ENCODE results near the gene GPC6. TPM values are rescaled to one million over a fixed set of nuclear protein-coding genes. Genes with fewer than 3 reads are reported as not detected.

The GPC6 gene
- polyA plus RNA-seq, 1 donor from 2014 or later, result 9.0 TPM

DNA sequence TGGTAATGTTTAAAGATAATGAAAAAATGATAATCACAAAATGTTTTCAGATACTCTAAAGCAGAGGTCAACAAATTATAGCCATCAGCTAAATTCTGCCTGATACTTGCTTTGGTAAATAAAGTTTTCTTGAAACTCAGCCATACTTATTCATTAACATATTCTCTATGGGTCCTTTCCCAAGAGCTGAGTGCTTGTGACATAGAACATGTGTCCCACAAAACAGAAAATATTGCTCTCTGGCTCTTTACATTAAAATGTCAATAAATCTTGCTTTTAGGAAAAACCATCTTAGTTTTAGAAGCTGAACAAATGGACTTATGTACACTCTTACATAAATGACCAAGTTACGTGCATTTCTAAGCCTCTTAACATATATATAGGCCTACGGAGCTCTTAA is 945.8 kb downstream of the GPC6 start:
- H3K9me3 ChIP-seq (ENCODE audit: low read length), result no peaks in the 10 kb centered on the region

DNA sequence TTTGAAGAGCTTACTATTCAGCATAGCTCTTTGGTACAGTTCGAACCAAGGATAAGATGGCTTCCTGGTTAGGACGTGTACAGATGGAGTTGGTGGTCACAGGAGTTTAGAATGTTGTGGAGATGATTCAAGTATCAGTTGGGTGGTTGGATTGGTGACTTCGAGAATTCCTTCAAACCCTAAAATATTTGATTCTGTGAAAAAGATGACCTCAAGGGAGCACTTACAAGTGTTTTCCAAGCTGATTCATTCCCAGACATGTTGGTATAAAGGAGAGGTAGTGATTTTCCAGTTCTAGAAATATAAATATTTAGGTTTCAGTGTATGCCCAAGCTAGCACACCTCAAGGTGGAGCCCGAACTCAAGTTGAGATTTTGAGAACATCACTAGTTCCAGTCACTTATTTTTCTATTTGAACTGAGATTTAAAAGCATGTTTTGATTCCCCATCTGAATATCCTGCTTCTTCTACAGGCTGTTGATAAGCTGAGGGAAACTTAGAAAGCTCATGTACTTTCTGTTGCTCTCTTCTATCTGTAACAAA is 946.8 kb downstream of the GPC6 start:
- no peaks in the 10 kb centered on the region for H3F3A ChIP-seq (ENCODE audit: insufficient read depth, low read length, poor library complexity, severe bottlenecking)
- no peaks in the 10 kb centered on the region for H3K36me3 ChIP-seq (ENCODE audit: insufficient read depth, low read length)
- no peak overlapping the region for H2AFZ ChIP-seq (ENCODE audit: low read depth, low read length)
- TF ChIP-seq EP300 (conservative IDR thresholded peaks at IDR 0.05; ENCODE audit: poor library complexity, severe bottlenecking), result no peak
- no peak for TF ChIP-seq MXI1 (conservative IDR thresholded peaks at IDR 0.05; ENCODE audit: poor library complexity, severe bottlenecking)
- no peak for TF ChIP-seq POLR2AphosphoS5 (IDR thresholded peaks at IDR 0.05)
- no peak for TF ChIP-seq SMC3 (conservative IDR thresholded peaks at IDR 0.05; ENCODE audit: poor library complexity)
- TF ChIP-seq RAD21 (conservative IDR thresholded peaks at IDR 0.05), result no peak
- TF ChIP-seq, protein P1, sequence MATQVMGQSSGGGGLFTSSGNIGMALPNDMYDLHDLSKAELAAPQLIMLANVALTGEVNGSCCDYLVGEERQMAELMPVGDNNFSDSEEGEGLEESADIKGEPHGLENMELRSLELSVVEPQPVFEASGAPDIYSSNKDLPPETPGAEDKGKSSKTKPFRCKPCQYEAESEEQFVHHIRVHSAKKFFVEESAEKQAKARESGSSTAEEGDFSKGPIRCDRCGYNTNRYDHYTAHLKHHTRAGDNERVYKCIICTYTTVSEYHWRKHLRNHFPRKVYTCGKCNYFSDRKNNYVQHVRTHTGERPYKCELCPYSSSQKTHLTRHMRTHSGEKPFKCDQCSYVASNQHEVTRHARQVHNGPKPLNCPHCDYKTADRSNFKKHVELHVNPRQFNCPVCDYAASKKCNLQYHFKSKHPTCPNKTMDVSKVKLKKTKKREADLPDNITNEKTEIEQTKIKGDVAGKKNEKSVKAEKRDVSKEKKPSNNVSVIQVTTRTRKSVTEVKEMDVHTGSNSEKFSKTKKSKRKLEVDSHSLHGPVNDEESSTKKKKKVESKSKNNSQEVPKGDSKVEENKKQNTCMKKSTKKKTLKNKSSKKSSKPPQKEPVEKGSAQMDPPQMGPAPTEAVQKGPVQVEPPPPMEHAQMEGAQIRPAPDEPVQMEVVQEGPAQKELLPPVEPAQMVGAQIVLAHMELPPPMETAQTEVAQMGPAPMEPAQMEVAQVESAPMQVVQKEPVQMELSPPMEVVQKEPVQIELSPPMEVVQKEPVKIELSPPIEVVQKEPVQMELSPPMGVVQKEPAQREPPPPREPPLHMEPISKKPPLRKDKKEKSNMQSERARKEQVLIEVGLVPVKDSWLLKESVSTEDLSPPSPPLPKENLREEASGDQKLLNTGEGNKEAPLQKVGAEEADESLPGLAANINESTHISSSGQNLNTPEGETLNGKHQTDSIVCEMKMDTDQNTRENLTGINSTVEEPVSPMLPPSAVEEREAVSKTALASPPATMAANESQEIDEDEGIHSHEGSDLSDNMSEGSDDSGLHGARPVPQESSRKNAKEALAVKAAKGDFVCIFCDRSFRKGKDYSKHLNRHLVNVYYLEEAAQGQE (IDR thresholded peaks at IDR 0.05; ENCODE audit: borderline replicate concordance), result no peak
- TF ChIP-seq, protein P2, sequence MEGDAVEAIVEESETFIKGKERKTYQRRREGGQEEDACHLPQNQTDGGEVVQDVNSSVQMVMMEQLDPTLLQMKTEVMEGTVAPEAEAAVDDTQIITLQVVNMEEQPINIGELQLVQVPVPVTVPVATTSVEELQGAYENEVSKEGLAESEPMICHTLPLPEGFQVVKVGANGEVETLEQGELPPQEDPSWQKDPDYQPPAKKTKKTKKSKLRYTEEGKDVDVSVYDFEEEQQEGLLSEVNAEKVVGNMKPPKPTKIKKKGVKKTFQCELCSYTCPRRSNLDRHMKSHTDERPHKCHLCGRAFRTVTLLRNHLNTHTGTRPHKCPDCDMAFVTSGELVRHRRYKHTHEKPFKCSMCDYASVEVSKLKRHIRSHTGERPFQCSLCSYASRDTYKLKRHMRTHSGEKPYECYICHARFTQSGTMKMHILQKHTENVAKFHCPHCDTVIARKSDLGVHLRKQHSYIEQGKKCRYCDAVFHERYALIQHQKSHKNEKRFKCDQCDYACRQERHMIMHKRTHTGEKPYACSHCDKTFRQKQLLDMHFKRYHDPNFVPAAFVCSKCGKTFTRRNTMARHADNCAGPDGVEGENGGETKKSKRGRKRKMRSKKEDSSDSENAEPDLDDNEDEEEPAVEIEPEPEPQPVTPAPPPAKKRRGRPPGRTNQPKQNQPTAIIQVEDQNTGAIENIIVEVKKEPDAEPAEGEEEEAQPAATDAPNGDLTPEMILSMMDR (IDR thresholded peaks at IDR 0.05; ENCODE audit: poor library complexity, severe bottlenecking), result no peak
- no peak for TF ChIP-seq EZH2 (IDR thresholded peaks at IDR 0.05; ENCODE audit: borderline replicate concordance, insufficient read depth, low read length, poor library complexity, severe bottlenecking)
- TF ChIP-seq TAF1 (IDR thresholded peaks at IDR 0.05; ENCODE audit: low read depth), result no peak
- no peak overlapping the region for H3K27ac ChIP-seq (ENCODE audit: low read length)
- H3K9me3 ChIP-seq (ENCODE audit: low read length), result no peaks in the 10 kb centered on the region
- no peaks in the 10 kb centered on the region for H3K79me2 ChIP-seq (replicated peaks; ENCODE audit: insufficient read depth, low read length)
- no peaks in the 10 kb centered on the region for H4K20me1 ChIP-seq (ENCODE audit: insufficient read depth)
- no peak overlapping the region for H3K4me3 ChIP-seq (ENCODE audit: low read length)
- H3K9ac ChIP-seq (ENCODE audit: low read length), result no peak overlapping the region
- no peaks in the 10 kb centered on the region for H3K9me2 ChIP-seq (ENCODE audit: insufficient read depth, low read length)
- no peak overlapping the region for H3K4me2 ChIP-seq (ENCODE audit: low read length)
- no peaks in the 10 kb centered on the region for H3K27me3 ChIP-seq (ENCODE audit: insufficient read depth, low read depth, low read length)

More for the DNA sequence above, 945.8 kb downstream of the GPC6 start:
- H3K4me3 ChIP-seq (ENCODE audit: low read length), result no peak overlapping the region
- H3K9me2 ChIP-seq (ENCODE audit: insufficient read depth, low read length), result no peaks in the 10 kb centered on the region
- H3K27ac ChIP-seq (ENCODE audit: low read length), result no peak overlapping the region
- H3K36me3 ChIP-seq (ENCODE audit: insufficient read depth, low read length), result no peaks in the 10 kb centered on the region
- no peaks in the 10 kb centered on the region for H3F3A ChIP-seq (ENCODE audit: insufficient read depth, low read length, poor library complexity, severe bottlenecking)
- no peak overlapping the region for H3K4me2 ChIP-seq (ENCODE audit: low read length)
- H3K9ac ChIP-seq (ENCODE audit: low read length), result no peak overlapping the region
- TF ChIP-seq EZH2 (IDR thresholded peaks at IDR 0.05; ENCODE audit: borderline replicate concordance, insufficient read depth, low read length, poor library complexity, severe bottlenecking) (no peak), RAD21 (conservative IDR thresholded peaks at IDR 0.05) (no peak), EP300 (conservative IDR thresholded peaks at IDR 0.05; ENCODE audit: poor library complexity, severe bottlenecking) (no peak), TAF1 (IDR thresholded peaks at IDR 0.05; ENCODE audit: low read depth) (no peak), SMC3 (conservative IDR thresholded peaks at IDR 0.05; ENCODE audit: poor library complexity) (no peak), POLR2AphosphoS5 (IDR thresholded peaks at IDR 0.05) (no peak), MXI1 (conservative IDR thresholded peaks at IDR 0.05; ENCODE audit: poor library complexity, severe bottlenecking) (no peak)
- TF ChIP-seq, protein P2 (IDR thresholded peaks at IDR 0.05; ENCODE audit: poor library complexity, severe bottlenecking), result no peak
- TF ChIP-seq, protein P1 (IDR thresholded peaks at IDR 0.05; ENCODE audit: borderline replicate concordance), result no peak
- H3K79me2 ChIP-seq (replicated peaks; ENCODE audit: insufficient read depth, low read length), result no peaks in the 10 kb centered on the region
- no peaks in the 10 kb centered on the region for H3K27me3 ChIP-seq (ENCODE audit: insufficient read depth, low read depth, low read length)
- no peaks in the 10 kb centered on the region for H4K20me1 ChIP-seq (ENCODE audit: insufficient read depth)
- no peak overlapping the region for H2AFZ ChIP-seq (ENCODE audit: low read depth, low read length)

Measured in neural cell (in vitro differentiated cells).